H1 (cell line): ENCODE results near the gene AHRR. TPM values are rescaled to one million over a fixed set of nuclear protein-coding genes. Genes with fewer than 3 reads are reported as not detected.

ENCODE experiments used
- CTCF ChIA-PET: fragments of 300-600 bp; sonication (Branson Sonifier 250); formaldehyde crosslinking; loops from one replicate; lab custom pipeline; 2021; ENCODE audit not compliant: partially characterized antibody; lab: Charles Lee
- POLR2A ChIA-PET: fragments of 300-600 bp; sonication (Branson Sonifier 250); formaldehyde crosslinking; loops from one replicate; lab custom pipeline; 2021; ENCODE audit warnings: inconsistent platforms; ENCODE audit not compliant: partially characterized antibody; lab: Charles Lee
- DNase-seq, 2 experiments: peaks; one replicate each; pipeline versions ENCODE4 v3.0.0 to v3.0.0-alpha.2; 2010 to 2022; ENCODE audit warnings: low spot score in 2 of 2, low read depth in 1 of 2, mixed read lengths in 1 of 2
- FAIRE-seq: peaks from 2 replicates; lab custom pipeline; 2011; peaks lifted over from hg19 to GRCh38; lab: Jason Lieb, UNC
- H2AFZ ChIP-seq: 2 replicates; pipeline ENCODE4 v1.8.1; 2012; ENCODE audit warnings: low read length, inconsistent platforms
- H2AK5ac ChIP-seq: 2 replicates; pipeline ENCODE4 v1.6.1; 2013; ENCODE audit warnings: low read depth, low read length
- H2BK120ac ChIP-seq: replicated peaks from 2 replicates; pipeline ENCODE3; 2013; ENCODE audit warnings: low read depth, low read length, inconsistent platforms
- H2BK12ac ChIP-seq: 2 replicates; pipeline ENCODE4 v1.6.1; 2013; ENCODE audit warnings: low read depth, low read length
- H2BK15ac ChIP-seq: 2 replicates; pipeline ENCODE4 v1.6.1; 2013; ENCODE audit warnings: low read length
- H2BK20ac ChIP-seq: 2 replicates; pipeline ENCODE4 v1.6.1; 2013; ENCODE audit warnings: low read length
- H2BK5ac ChIP-seq: 2 replicates; pipeline ENCODE4 v1.6.1; 2013; ENCODE audit warnings: low read depth, low read length
- H3K14ac ChIP-seq: 2 replicates; pipeline ENCODE4 v1.6.1; 2013; ENCODE audit warnings: inconsistent platforms; ENCODE audit not compliant: insufficient read length
- H3K18ac ChIP-seq: 2 replicates; pipeline ENCODE4 v1.6.1; 2013; ENCODE audit warnings: low read length; ENCODE audit errors: extremely low read depth
- H3K23ac ChIP-seq: 2 replicates; pipeline ENCODE4 v1.6.1; 2013; ENCODE audit warnings: inconsistent platforms; ENCODE audit not compliant: insufficient read length
- H3K23me2 ChIP-seq: 2 replicates; pipeline ENCODE4 v1.6.1; 2013; ENCODE audit warnings: low read depth, low read length
- H3K27ac ChIP-seq: 2 replicates; pipeline ENCODE4 v1.6.1; 2011; ENCODE audit warnings: low read depth, low read length, inconsistent platforms
- H3K27me3 ChIP-seq, 4 experiments: replicated peaks in 1 of 4; 1 replicate in 1 of 4; 2 replicates in 3 of 4; pipeline versions ENCODE4 v1.6.1 to v1.8.1; 2011 to 2013; ENCODE audit warnings: low read length in 3 of 4, mild to moderate bottlenecking in 3 of 4, inconsistent platforms in 2 of 4, mixed read lengths in 2 of 4, moderate library complexity in 1 of 4; ENCODE audit not compliant: control insufficient read depth in 3 of 4, insufficient read depth in 3 of 4; ENCODE audit errors: extremely low read depth in 1 of 4
- H3K36me3 ChIP-seq, 4 experiments: 2 replicates each; pipeline versions ENCODE4 v1.6.1 to v1.8.1; 2011 to 2013; ENCODE audit warnings: mild to moderate bottlenecking in 4 of 4, low read length in 3 of 4, moderate library complexity in 2 of 4, control low read depth in 1 of 4, inconsistent platforms in 1 of 4; ENCODE audit not compliant: insufficient read depth in 4 of 4, control insufficient read depth in 2 of 4
- H3K4ac ChIP-seq: replicated peaks from 2 replicates; pipeline ENCODE3; 2013; ENCODE audit warnings: low read length, low read depth, mixed read lengths, inconsistent platforms; ENCODE audit not compliant: insufficient read length
- H3K4me1 ChIP-seq, 4 experiments: replicated peaks in 1 of 4; 1 replicate in 1 of 4; 2 replicates in 3 of 4; pipeline versions ENCODE4 v1.6.1 to v1.8.1; 2011 to 2013; ENCODE audit warnings: low read length in 3 of 4, inconsistent platforms in 2 of 4, mixed read lengths in 1 of 4; ENCODE audit not compliant: insufficient read depth in 4 of 4, control insufficient read depth in 3 of 4
- H3K4me2 ChIP-seq, 2 experiments: 2 replicates each; pipeline versions ENCODE4 v1.6.1 to v1.8.1; 2011 to 2013; ENCODE audit warnings: low read depth in 2 of 2, low read length in 2 of 2, control low read depth in 1 of 2, inconsistent platforms in 1 of 2, mild to moderate bottlenecking in 1 of 2; ENCODE audit not compliant: insufficient read depth in 1 of 2
- H3K4me3 ChIP-seq, 4 experiments: fragments of 200-600, 300-600 bp in 1 of 4; sonication (generic), shearing (Covaris generic), sonication (Bioruptor Twin) in 1 of 4; 2 replicates each; pipeline versions ENCODE4 v1.5.1 to v1.8.1; 2011 to 2016; ENCODE audit warnings: low read length in 4 of 4, low read depth in 3 of 4, control low read depth in 2 of 4, inconsistent platforms in 2 of 4, mild to moderate bottlenecking in 2 of 4, mixed read lengths in 1 of 4, moderate library complexity in 1 of 4; ENCODE audit not compliant: insufficient read depth in 2 of 4; ENCODE audit errors: extremely low read depth in 1 of 4
- H3K56ac ChIP-seq: replicated peaks from 2 replicates; pipeline ENCODE3; 2013; ENCODE audit warnings: low read depth, mild to moderate bottlenecking, mixed read lengths, low read length, inconsistent platforms; ENCODE audit not compliant: insufficient read length
- H3K79me1 ChIP-seq: 2 replicates; pipeline ENCODE4 v1.6.1; 2013; ENCODE audit warnings: low read depth, low read length, control low read depth
- H3K79me2 ChIP-seq, 2 experiments: 2 replicates each; pipeline versions ENCODE4 v1.6.1 to v1.8.1; 2012 to 2013; ENCODE audit warnings: low read length in 2 of 2, mild to moderate bottlenecking in 2 of 2, inconsistent platforms in 1 of 2; ENCODE audit not compliant: insufficient read depth in 2 of 2, control insufficient read depth in 1 of 2
- H3K9ac ChIP-seq, 4 experiments: replicated peaks in 1 of 4; 1 replicate in 1 of 4; 2 replicates in 3 of 4; pipeline versions ENCODE4 v1.6.1 to v1.8.1; 2011 to 2013; ENCODE audit warnings: low read depth in 3 of 4, low read length in 3 of 4, control low read depth in 2 of 4, mild to moderate bottlenecking in 2 of 4, moderate library complexity in 2 of 4, inconsistent platforms in 1 of 4; ENCODE audit errors: extremely low read depth in 1 of 4
- H3K9me3 ChIP-seq, 2 experiments: 2 replicates each; pipeline versions ENCODE4 v1.6.1 to v1.8.1; 2012 to 2013; ENCODE audit warnings: mild to moderate bottlenecking in 2 of 2, moderate library complexity in 2 of 2, control low read depth in 1 of 2, inconsistent platforms in 1 of 2, low read depth in 1 of 2, low read length in 1 of 2, mixed read lengths in 1 of 2; ENCODE audit not compliant: insufficient read depth in 2 of 2
- H4K20me1 ChIP-seq, 2 experiments: replicated peaks in 1 of 2; 2 replicates each; pipeline versions ENCODE3 to v1.8.1; 2011 to 2013; ENCODE audit warnings: inconsistent platforms in 2 of 2, low read length in 2 of 2, mild to moderate bottlenecking in 1 of 2; ENCODE audit not compliant: insufficient read depth in 2 of 2, control insufficient read depth in 1 of 2
- H4K5ac ChIP-seq: 2 replicates; pipeline ENCODE4 v1.6.1; 2013; ENCODE audit warnings: low read length, low read depth, mixed read lengths, inconsistent platforms; ENCODE audit not compliant: insufficient read length
- H4K8ac ChIP-seq: 2 replicates; pipeline ENCODE4 v1.8.0; 2013; ENCODE audit warnings: mild to moderate bottlenecking, moderate library complexity, low read length, inconsistent platforms; ENCODE audit not compliant: insufficient read depth; ENCODE audit errors: extremely low read depth
- H4K91ac ChIP-seq: replicated peaks from 2 replicates; pipeline ENCODE3; 2013; ENCODE audit warnings: low read length, mixed read lengths, inconsistent platforms; ENCODE audit not compliant: insufficient read length
- CBX5 ChIP-seq: fragments of 300-800, 300-1000 bp; sonication (generic); IDR thresholded peaks from 2 replicates; pipeline ENCODE4 v1.7.1; 2016; ENCODE audit warnings: antibody characterized with exemption, low read length, low read depth
- CEBPB ChIP-seq: IDR thresholded peaks from 2 replicates; pipeline ENCODE4 v1.6.1; 2012; ENCODE audit warnings: low read depth, low read length
- CREB1 ChIP-seq: IDR thresholded peaks from 2 replicates; pipeline ENCODE4 v1.6.1; 2012; ENCODE audit warnings: inconsistent platforms
- JUN ChIP-seq: IDR thresholded peaks from 2 replicates; pipeline ENCODE4 v1.6.1; 2011; ENCODE audit warnings: low read depth, mild to moderate bottlenecking, improper control_type of control experiment, low read length
- KDM4A ChIP-seq: IDR thresholded peaks from one replicate; pipeline ENCODE4 v1.7.1; 2012; ENCODE audit warnings: low read depth, mild to moderate bottlenecking, moderate library complexity, low read length, inconsistent platforms; ENCODE audit not compliant: severe bottlenecking
- MAFK ChIP-seq: IDR thresholded peaks from 2 replicates; pipeline ENCODE4 v1.6.1; 2012; ENCODE audit warnings: low read depth, mild to moderate bottlenecking, improper control_type of control experiment, low read length
- NRF1 ChIP-seq: IDR thresholded peaks from 2 replicates; pipeline ENCODE4 v1.6.1; 2011; ENCODE audit warnings: mild to moderate bottlenecking, low read depth, low read length, improper control_type of control experiment
- POU5F1 ChIP-seq: IDR thresholded peaks from 2 replicates; pipeline ENCODE4 v1.6.1; 2011; ENCODE audit warnings: low read depth, mild to moderate bottlenecking, low read length, moderate library complexity
- RAD21 ChIP-seq, 2 experiments: IDR thresholded peaks in 1 of 2; conservative IDR thresholded peaks in 1 of 2; 2 replicates each; pipeline ENCODE4 v1.6.1; 2011; ENCODE audit warnings: low read depth in 2 of 2, low read length in 2 of 2, improper control_type of control experiment in 1 of 2, inconsistent platforms in 1 of 2, mild to moderate bottlenecking in 1 of 2, moderate library complexity in 1 of 2
- RBBP5 ChIP-seq: IDR thresholded peaks from 2 replicates; pipeline ENCODE4 v1.7.1; 2012; ENCODE audit warnings: low read depth, mild to moderate bottlenecking, inconsistent platforms, low read length, moderate library complexity, borderline replicate concordance
- SAP30 ChIP-seq: fragments of 300-600 bp; sonication (generic); IDR thresholded peaks from 2 replicates; pipeline ENCODE4 v1.7.1; 2012; ENCODE audit warnings: low read length, moderate library complexity, mild to moderate bottlenecking, inconsistent platforms; ENCODE audit not compliant: insufficient read depth, insufficient replicate concordance
- SIX5 ChIP-seq: IDR thresholded peaks from 2 replicates; pipeline ENCODE4 v1.6.1; 2011; ENCODE audit warnings: mild to moderate bottlenecking, low read depth, low read length
- SP2 ChIP-seq: IDR thresholded peaks from 2 replicates; pipeline ENCODE4 v1.6.1; 2012; ENCODE audit warnings: mild to moderate bottlenecking, low read length, inconsistent platforms
- TAF7 ChIP-seq: optimal IDR thresholded peaks from 2 replicates; pipeline ENCODE3; 2011; ENCODE audit warnings: low read depth, mild to moderate bottlenecking, inconsistent platforms, low read length, moderate library complexity, borderline replicate concordance
- WGBS, 2 experiments: shearing (Covaris generic) in 1 of 2; methylation state at CpG; one replicate each; pipeline versions ENCODE4 v1.1.6 to v1.1.7; 2013 to 2015; ENCODE audit warnings: low lambda C conversion rate in 2 of 2, mixed read lengths in 2 of 2, inconsistent platforms in 1 of 2, low coverage in 1 of 2, missing lambda C conversion rate in 1 of 2; ENCODE audit not compliant: insufficient replicate concordance in 2 of 2, insufficient coverage in 1 of 2, insufficient read length in 1 of 2; ENCODE audit errors: extremely low coverage in 1 of 2, missing lambda C conversion rate in 1 of 2; 5-methylcytosine and 5-hydroxymethylcytosine counted together
- polyA plus RNA-seq, 7 experiments: library from polyadenylated mRNA; depleted of rRNA in 3 of 7; stranded (reverse) in 5 of 7; unstranded in 2 of 7; fragments of >200 nt in 5 of 7; fragments of 200-250 nt in 2 of 7; gene quantifications; 1 replicate in 5 of 7; 2 replicates in 1 of 7; 4 replicates in 1 of 7; pipeline versions ENCODE4 v1.2.1 to v1.2.3, GENCODE V29; 2011 to 2013; ENCODE audit warnings: missing spikeins in 2 of 7, mixed read lengths in 2 of 7
- total RNA-seq: library from RNA; stranded (reverse); fragmentation: NEBNext Ultra II Directional; extraction: Animal tissue kit (Norgen Biotek cat#: 25700); gene quantifications from 2 replicates; pipeline ENCODE4 v1.2.1, GENCODE V29; 2021

Gene AHRR
- total and polyA plus RNA-seq, 2 of the 8 experiments (the other 6 are each of a cell fraction or from before 2014, with no cell fraction given) = 0.41 to 0.80 TPM

DNA sequence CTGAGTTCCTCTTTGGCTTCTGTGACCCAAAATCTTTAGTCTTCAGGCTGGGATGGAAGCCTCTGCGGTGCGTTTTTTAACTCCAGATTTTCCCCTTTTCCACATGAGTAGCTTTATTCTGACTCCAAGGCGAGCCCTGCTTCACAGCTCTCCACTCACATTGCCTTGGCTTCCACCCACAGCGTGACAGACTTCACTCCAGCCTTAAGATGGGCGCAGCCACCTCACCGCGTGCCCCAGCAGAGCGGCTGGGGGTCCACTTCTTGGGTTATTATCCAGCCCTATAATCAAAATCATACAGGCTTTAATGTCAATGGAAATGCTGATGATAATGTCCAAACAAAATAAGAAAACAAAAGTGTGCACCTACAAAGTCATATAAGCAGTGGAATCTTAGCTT, 122.7 kb downstream of the AHRR start:
- H2AK5ac ChIP-seq = no peak overlapping the region
- no peak overlapping the region for H3K9ac ChIP-seq
- no peak overlapping the region for H3K4ac ChIP-seq
- no peak overlapping the region for H2AFZ ChIP-seq
- H2BK15ac ChIP-seq = no peak overlapping the region
- H3K14ac ChIP-seq = no peak overlapping the region
- no peak overlapping the region for H4K8ac ChIP-seq
- DNase-seq (no peak), FAIRE-seq (no peak)
- peaks cover 0 to 8% of the 10 kb centered on the region in 2 experiments; a peak in 1 of 4 replicates for H3K79me2 ChIP-seq
- H3K23ac ChIP-seq = no peak overlapping the region
- CTCF ChIA-PET = interaction anchor here (0.8 to 2.6 kb wide), 4 partner anchors 9 to 30 kb away, joined by 3 to 10 read pairs (median 6); no protein-coding TSS in a partner anchor
- H3K36me3 ChIP-seq = peaks cover 10 to 21% (median 16%) of the 10 kb centered on the region in 4 experiments
- peak overlapping the region; percentile 77 to 100; a peak in 2 of 4 replicates for H3K4me2 ChIP-seq
- H3K27ac ChIP-seq = no peak overlapping the region
- 88% methylated on average over 8 of the region's 8 CpGs; no CpG with 5 or more reads in 1 of the 2 experiments for WGBS, 2 experiments
- no peak overlapping the region for H3K18ac ChIP-seq
- no peak overlapping the region for H2BK12ac ChIP-seq
- H3K56ac ChIP-seq = no peak overlapping the region
- H2BK5ac ChIP-seq = no peak overlapping the region
- peaks cover 2 to 16% of the 10 kb centered on the region in 2 experiments for H4K20me1 ChIP-seq
- H3K23me2 ChIP-seq = peaks cover 13% of the 10 kb centered on the region; the same call in 1 of the 2 replicates
- H4K5ac ChIP-seq = no peak overlapping the region
- no peak overlapping the region for H4K91ac ChIP-seq
- H2BK120ac ChIP-seq = no peak overlapping the region
- H3K9me3 ChIP-seq = no peaks in the 10 kb centered on the region
- H2BK20ac ChIP-seq = no peak overlapping the region
- POLR2A ChIA-PET = no interaction called here
- peaks cover 9% of the 10 kb centered on the region; the same call in 1 of the 2 replicates for H3K79me1 ChIP-seq
- peaks cover 0 to 12% (median 8%) of the 10 kb centered on the region in 4 experiments; a peak in 5 of 7 replicates for H3K4me1 ChIP-seq
- H3K27me3 ChIP-seq = peaks cover 0 to 4% (median 0%) of the 10 kb centered on the region in 4 experiments; a peak in 2 of 7 replicates
- peak overlapping the region in 1 of 4 experiments; percentile 94; a peak in 1 of 8 replicates for H3K4me3 ChIP-seq
- TF ChIP-seq JUN (no peak), SAP30 (no peak), CREB1 (no peak), NRF1 (no peak), SP2 (no peak), RAD21 (IDR thresholded peaks at IDR 0.05 in 1 of 2, conservative IDR thresholded peaks at IDR 0.05 in 1 of 2; ENCODE audit: low read depth in 2 of 2, low read length in 2 of 2) (no peak), SIX5 (no peak), MAFK (no peak), RBBP5 (no peak), POU5F1 (no peak), CEBPB (no peak), TAF7 (no peak), KDM4A (no peak), CBX5 (no peak)
